GM12891 (cell line): ENCODE data around the gene ETFB.

Source experiments
- POLR2A ChIP-seq: IDR thresholded peaks from 2 replicates; pipeline ENCODE4 v1.6.1; 2011; ENCODE audit warnings: low read depth, low read length, control low read depth
- POLR2AphosphoS5 ChIP-seq: IDR thresholded peaks from 2 replicates; pipeline ENCODE4 v1.6.1; 2011; ENCODE audit warnings: low read depth, low read length, control low read depth
- TAF1 ChIP-seq: IDR thresholded peaks from 2 replicates; pipeline ENCODE4 v1.6.1; 2011; ENCODE audit warnings: low read depth, low read length, control low read depth

DNA sequence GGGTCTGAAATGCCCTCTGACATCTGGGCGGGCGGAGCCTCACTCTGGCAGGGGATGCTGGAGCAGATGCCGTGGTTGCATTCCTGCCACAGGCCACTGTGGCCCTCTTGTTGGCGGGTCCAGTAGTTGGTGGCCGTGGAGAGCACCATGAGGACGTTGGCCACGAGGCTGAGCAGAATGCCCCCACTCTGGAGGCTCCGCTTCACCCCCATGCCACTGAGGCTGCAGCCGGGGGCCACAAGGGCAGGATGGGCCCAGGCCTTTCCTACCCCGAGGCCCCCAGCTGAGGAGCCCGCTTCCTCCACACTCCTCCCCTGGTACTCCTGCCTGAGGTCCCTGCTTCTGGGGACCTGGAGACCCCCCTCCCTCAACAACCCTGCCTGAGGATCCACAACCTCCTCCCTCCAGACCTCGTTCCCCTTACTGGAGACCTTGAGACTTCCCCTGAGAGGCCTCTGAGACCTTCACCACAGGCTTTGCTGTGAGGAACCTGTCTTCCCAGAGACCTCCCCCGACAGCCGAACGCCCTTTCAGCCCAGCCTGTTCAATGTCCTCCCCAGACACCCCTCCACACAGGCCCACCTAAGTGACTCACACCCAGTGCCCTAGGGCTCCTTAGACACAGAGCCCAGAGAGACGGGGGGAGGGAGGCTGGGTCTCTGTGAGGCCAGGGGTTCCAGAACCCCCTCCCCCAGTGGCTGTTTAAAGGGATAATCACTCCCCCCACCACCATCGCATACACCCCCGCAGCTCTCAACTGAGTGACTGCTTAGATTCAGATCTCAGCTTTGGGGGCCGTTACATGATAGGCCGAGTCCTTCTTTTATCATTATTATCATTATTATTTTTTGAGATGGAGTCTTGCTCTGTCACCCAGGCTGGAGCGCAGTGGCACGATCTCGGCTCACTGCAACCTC, 2.4 kb upstream of the ETFB start, which contains the start of gene CLDND2:
- TF ChIP-seq POLR2AphosphoS5 (no peak), TAF1 (no peak), POLR2A (no peak)
